Measurements from ENCODE around the gene SMYD4.

Gene SMYD4

GRCh38 chr17:1729966-1730325, 99.8 kb downstream of the SMYD4 start:
- no peak for DNase-seq
